ENCODE measurements around the gene PPM1F.

GRCh38 chr22:21932347-21932746 lies 20.3 kb downstream of the PPM1F start:
- no peak for TF ChIP-seq CTCF (IDR thresholded peaks at IDR 0.05)
- TF ChIP-seq POLR2A (IDR thresholded peaks at IDR 0.05): no peak
- TF ChIP-seq POLR2AphosphoS5 (IDR thresholded peaks at IDR 0.05): no peak
- no peak for TF ChIP-seq EP300 (IDR thresholded peaks at IDR 0.05)
